ENCODE data around the gene USP12.

GRCh38 chr13:27101847-27102246 lies 69.8 kb downstream of the USP12 start:
- TF ChIP-seq, protein P1, sequence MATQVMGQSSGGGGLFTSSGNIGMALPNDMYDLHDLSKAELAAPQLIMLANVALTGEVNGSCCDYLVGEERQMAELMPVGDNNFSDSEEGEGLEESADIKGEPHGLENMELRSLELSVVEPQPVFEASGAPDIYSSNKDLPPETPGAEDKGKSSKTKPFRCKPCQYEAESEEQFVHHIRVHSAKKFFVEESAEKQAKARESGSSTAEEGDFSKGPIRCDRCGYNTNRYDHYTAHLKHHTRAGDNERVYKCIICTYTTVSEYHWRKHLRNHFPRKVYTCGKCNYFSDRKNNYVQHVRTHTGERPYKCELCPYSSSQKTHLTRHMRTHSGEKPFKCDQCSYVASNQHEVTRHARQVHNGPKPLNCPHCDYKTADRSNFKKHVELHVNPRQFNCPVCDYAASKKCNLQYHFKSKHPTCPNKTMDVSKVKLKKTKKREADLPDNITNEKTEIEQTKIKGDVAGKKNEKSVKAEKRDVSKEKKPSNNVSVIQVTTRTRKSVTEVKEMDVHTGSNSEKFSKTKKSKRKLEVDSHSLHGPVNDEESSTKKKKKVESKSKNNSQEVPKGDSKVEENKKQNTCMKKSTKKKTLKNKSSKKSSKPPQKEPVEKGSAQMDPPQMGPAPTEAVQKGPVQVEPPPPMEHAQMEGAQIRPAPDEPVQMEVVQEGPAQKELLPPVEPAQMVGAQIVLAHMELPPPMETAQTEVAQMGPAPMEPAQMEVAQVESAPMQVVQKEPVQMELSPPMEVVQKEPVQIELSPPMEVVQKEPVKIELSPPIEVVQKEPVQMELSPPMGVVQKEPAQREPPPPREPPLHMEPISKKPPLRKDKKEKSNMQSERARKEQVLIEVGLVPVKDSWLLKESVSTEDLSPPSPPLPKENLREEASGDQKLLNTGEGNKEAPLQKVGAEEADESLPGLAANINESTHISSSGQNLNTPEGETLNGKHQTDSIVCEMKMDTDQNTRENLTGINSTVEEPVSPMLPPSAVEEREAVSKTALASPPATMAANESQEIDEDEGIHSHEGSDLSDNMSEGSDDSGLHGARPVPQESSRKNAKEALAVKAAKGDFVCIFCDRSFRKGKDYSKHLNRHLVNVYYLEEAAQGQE (IDR thresholded peaks at IDR 0.05; ENCODE audit: insufficient read depth in 1 of 2, low read depth in 2 of 2, low read length in 2 of 2): no peak
- TF ChIP-seq POLR2AphosphoS5 (IDR thresholded peaks at IDR 0.05; ENCODE audit: low read depth, low read length): no peak
